Activated T-cell treated with anti-CD3 and anti-CD28 coated beads, Interleukin-2, amount 50 U/mL, for 72 hours (primary cell): Measurements from ENCODE around the gene MICAL3. TPM values are rescaled to one million over a fixed set of nuclear protein-coding genes. Genes with fewer than 3 reads are reported as not detected.
"Not testable (repeated sequence)": the region's sequence is repeated elsewhere in the genome, so short reads cannot be mapped to it uniquely, and the experiment has no call there.

ENCODE experiments used
- ATAC-seq, 2 donors: fragments of 150-1000 bp; cut with Tn5 transposase; replicated peaks in 1 of 2; 2 replicates each; pipeline ENCODE4 v1.10.0; 2021; ENCODE audit warnings: moderate library complexity in 2 of 2, mild to moderate bottlenecking in 1 of 2
- DNase-seq, 2 donors: peaks; one replicate each; pipeline ENCODE4 v3.0.0; 2021 to 2022; ENCODE audit warnings: mixed read lengths in 1 of 2
- H3K27ac Mint-ChIP-seq: one replicate; pipeline ENCODE4 v1.8.0; 2022; ENCODE audit warnings: mild to moderate bottlenecking, moderate library complexity, mixed read lengths
- H3K27me3 Mint-ChIP-seq: one replicate; pipeline ENCODE4 v1.8.0; 2022; ENCODE audit warnings: low read depth, mixed read lengths
- H3K36me3 Mint-ChIP-seq, 2 donors: one replicate each; pipeline ENCODE4 v1.8.0; 2022; ENCODE audit warnings: mixed read lengths in 2 of 2, mild to moderate bottlenecking in 1 of 2; ENCODE audit not compliant: insufficient read depth in 2 of 2
- H3K4me1 Mint-ChIP-seq: one replicate; pipeline ENCODE4 v1.8.0; 2022; ENCODE audit warnings: low read depth, mixed read lengths
- H3K4me3 Mint-ChIP-seq, 2 donors: one replicate each; pipeline ENCODE4 v1.8.0; 2022; ENCODE audit warnings: mild to moderate bottlenecking in 2 of 2, mixed read lengths in 2 of 2, moderate library complexity in 2 of 2
- H3K9me3 Mint-ChIP-seq, 2 donors: one replicate each; pipeline ENCODE4 v1.8.0; 2022; ENCODE audit warnings: mixed read lengths in 2 of 2
- total RNA-seq, 2 donors: library from RNA; stranded (reverse); gene quantifications; one replicate each; pipeline ENCODE4 v1.2.3, GENCODE V29; 2022

Gene MICAL3
- total RNA-seq, 2 donors from 2014 or later: 17.9 to 26.0 TPM

DNA sequence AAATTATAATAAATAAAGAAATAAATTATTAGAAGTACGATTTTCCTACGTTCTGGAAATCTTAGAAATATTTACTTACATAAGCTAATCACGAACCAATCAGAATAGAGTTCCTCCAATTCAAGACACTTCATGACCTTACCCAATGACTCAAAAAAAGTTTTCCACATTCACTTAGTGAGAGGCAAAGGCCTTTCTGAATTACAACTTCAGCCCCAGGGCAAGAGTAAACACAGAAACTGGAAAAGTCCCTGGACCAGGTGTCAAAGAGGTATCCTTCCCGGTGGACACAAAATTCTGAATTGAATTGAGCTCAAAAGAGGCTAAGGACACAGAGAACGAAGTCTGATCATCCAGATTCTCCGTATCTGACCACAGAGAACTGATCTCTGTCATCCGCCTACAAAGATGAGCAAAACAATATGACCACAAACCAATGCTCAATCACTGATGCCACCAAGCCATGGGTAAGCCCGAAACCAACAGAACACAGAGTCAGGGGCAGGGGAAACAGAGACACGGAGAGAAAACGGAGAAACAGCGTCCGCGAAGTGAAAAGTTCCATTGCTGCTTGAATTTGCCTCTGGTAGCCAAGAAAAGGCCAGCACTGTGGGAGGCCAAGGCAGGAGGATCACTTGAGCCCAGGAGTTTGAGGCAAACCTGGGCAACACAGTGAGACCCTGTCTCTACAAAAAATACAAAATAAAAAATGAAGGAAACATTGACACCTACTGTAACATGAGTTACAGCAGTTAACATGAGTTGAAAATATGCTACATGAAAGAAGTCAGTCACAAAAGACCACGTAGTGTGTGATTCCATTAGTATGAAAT, 256.9 kb downstream of the MICAL3 start:
- ATAC-seq: peak; percentile 94
- peaks cover 20% of the 10 kb centered on the region for H3K27me3 Mint-ChIP-seq
- H3K36me3 Mint-ChIP-seq: no peaks in the 10 kb centered on the region
- peak overlapping the region; percentile 72 to 77 for H3K4me3 Mint-ChIP-seq
- H3K27ac Mint-ChIP-seq: peak overlapping the region; percentile 0
- H3K9me3 Mint-ChIP-seq: no peaks in the 10 kb centered on the region
- H3K4me1 Mint-ChIP-seq: peaks cover 57% of the 10 kb centered on the region
- peak; percentile 78 to 80 for DNase-seq

DNA sequence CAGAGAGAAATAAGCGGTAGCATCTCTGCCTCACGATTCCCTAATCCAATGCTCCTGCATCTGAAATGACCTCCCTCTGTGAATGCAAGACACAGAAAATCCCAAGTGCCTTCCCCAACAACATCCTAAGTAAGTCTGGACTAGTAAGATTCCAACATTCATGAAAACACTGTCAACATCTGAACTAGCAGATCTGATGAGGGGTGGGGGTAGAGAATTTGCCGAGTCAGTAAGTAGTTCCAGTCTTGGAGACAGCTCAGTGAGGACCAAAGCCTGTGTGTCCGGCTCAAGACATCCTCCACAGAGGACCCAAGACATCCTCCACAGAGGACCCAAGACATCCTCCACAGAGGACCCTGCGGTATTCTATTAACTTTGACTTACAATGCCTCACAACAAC, 259.5 kb downstream of the MICAL3 start:
- peaks cover 55% of the 10 kb centered on the region for H3K4me1 Mint-ChIP-seq
- H3K27me3 Mint-ChIP-seq: peaks cover 13% of the 10 kb centered on the region
- H3K36me3 Mint-ChIP-seq, H3K9me3 Mint-ChIP-seq, ATAC-seq, H3K4me3 Mint-ChIP-seq, DNase-seq, H3K27ac Mint-ChIP-seq: not testable (repeated sequence)

DNA sequence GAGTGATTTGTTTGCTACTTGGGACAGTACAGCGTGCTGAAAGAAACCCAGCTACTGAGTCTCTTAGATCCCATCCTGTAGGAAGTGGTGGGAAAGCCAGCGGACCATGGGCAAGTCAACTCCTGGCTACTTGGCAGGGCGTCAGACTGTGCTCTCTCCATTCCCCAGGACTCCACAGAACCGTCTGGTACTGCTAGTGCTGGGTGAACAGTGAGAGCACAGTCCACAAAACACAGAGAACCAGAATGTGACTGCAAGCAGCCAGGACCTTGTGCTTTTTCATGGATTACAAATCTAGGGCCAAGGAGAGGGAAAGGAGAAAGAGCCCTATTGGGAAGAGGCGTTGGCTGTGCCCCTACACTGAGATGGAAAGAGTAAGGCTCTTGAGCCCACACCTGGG, 260.3 kb downstream of the MICAL3 start:
- no peak overlapping the region for H3K27ac Mint-ChIP-seq
- H3K4me3 Mint-ChIP-seq: no peak overlapping the region
- peaks cover 49% of the 10 kb centered on the region for H3K4me1 Mint-ChIP-seq
- DNase-seq: no peak
- H3K27me3 Mint-ChIP-seq: peaks cover 13% of the 10 kb centered on the region
- no peaks in the 10 kb centered on the region for H3K9me3 Mint-ChIP-seq
- ATAC-seq: no peak
- no peaks in the 10 kb centered on the region for H3K36me3 Mint-ChIP-seq

DNA sequence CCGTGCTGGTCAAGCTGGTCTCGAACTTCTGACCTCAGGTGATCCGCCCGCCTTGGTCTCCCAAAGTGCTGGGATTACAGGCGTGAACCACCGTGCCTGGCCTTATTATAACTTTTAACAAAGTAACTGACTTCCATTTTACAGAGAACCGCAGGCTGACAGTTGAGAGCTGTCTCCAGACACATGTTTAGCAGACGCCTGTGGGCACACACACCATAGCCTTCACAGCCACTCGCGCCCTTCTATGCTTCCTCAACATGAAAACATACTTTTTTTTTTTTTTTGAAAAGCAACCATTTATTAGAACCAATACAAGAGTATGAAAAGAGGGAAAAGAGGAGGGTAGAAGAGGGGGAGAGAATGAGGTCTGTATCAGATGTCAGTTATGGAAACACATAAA, 260.9 kb downstream of the MICAL3 start:
- H3K9me3 Mint-ChIP-seq, H3K4me3 Mint-ChIP-seq, H3K36me3 Mint-ChIP-seq, DNase-seq, ATAC-seq, H3K27ac Mint-ChIP-seq: not testable (repeated sequence)
- peaks cover 47% of the 10 kb centered on the region for H3K4me1 Mint-ChIP-seq
- H3K27me3 Mint-ChIP-seq: peaks cover 13% of the 10 kb centered on the region

DNA sequence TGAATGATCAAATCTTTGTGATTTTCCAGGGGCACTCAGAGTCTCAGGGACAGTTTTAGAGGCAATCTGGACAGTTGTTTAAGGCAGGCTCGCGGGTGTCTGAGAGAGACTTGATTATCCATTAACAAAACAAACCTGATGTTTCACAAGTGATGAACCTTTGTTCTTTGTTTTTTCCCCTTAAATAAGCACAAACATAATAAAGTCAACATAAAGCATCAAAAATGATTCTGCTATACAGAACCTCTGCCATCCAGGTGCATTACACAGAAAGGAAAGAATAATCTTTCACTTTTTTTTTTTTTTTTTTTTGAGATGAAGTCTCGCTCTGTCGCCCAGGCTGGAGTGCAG, 263.2 kb downstream of the MICAL3 start:
- H3K9me3 Mint-ChIP-seq: no peaks in the 10 kb centered on the region
- H3K36me3 Mint-ChIP-seq: no peaks in the 10 kb centered on the region
- ATAC-seq (no peak), DNase-seq (no peak)
- peaks cover 31% of the 10 kb centered on the region for H3K4me1 Mint-ChIP-seq
- peaks cover 13% of the 10 kb centered on the region for H3K27me3 Mint-ChIP-seq
- no peak overlapping the region for H3K4me3 Mint-ChIP-seq
- no peak overlapping the region for H3K27ac Mint-ChIP-seq

DNA sequence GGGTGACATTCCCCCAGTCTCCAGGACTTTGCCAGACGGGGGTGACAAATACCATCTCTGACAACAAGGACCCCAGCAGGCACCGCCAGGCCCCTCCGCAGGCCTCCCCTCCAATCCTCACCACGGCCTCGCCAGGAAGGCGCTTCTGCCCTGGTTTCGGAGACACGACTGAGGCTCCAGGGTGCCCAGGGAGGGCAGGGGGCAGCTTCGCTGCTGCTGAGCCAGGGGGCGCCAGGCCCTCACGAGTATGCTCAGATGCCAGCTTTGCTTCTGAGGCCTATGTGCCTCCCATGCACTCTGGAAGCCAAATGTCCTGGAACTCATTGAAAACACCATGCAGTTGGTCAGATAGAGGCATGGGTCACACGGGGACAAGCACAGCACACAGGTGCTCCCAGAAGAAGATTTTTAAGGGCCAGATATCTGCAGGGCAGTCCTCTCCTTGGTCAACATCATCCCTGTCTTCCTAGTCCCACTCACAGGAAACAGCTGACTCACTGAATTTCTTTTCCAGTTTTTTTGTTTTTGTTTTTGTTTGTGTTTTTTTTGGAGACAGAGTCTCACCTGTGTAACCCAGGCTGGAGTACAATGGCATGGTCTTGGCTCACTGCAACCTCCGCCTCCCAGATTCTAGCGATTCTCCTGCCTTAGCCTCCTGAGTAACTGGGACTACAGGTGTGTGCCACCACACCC, 270.0 kb downstream of the MICAL3 start:
- DNase-seq (peak; percentile 48 to 50), ATAC-seq (peak; percentile 55 to 69)
- no peaks in the 10 kb centered on the region for H3K9me3 Mint-ChIP-seq
- H3K27me3 Mint-ChIP-seq: no peaks in the 10 kb centered on the region
- H3K4me1 Mint-ChIP-seq: peaks cover 5% of the 10 kb centered on the region
- no peak overlapping the region for H3K4me3 Mint-ChIP-seq
- no peaks in the 10 kb centered on the region for H3K36me3 Mint-ChIP-seq
- H3K27ac Mint-ChIP-seq: no peak overlapping the region

DNA sequence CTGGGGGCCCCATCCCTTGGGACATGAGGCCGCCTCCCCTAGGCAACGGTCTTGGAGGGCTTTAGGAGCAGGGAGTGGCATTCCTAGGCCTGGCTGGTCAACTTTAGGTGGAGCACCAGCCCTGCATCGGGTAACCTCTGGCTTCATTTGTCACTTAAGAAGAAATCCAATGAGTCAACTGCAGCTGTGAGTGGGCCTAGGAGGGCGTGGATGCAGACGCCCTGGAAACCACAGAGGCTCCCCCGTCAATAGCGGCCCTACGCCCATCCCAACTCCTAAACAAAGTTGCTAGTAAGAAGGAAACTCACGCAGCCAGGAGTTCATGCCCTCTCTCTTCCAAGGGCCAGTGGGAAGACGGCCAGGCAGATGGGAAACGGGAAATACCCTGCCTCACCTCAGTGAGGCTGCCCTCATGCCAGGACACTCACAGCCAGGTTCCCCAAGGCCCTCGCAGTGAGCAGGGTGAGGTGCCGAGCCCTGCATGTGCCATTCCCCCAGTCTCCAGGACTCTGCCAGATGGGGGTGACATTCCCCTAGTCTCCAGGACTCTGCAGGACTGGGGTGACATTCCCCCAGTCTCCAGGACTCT, 270.9 kb downstream of the MICAL3 start:
- no peaks in the 10 kb centered on the region for H3K9me3 Mint-ChIP-seq
- ATAC-seq (no peak), DNase-seq (no peak)
- H3K36me3 Mint-ChIP-seq: no peaks in the 10 kb centered on the region
- no peak overlapping the region for H3K27ac Mint-ChIP-seq
- no peak overlapping the region for H3K4me3 Mint-ChIP-seq
- H3K4me1 Mint-ChIP-seq: peaks cover 5% of the 10 kb centered on the region
- H3K27me3 Mint-ChIP-seq: no peaks in the 10 kb centered on the region

DNA sequence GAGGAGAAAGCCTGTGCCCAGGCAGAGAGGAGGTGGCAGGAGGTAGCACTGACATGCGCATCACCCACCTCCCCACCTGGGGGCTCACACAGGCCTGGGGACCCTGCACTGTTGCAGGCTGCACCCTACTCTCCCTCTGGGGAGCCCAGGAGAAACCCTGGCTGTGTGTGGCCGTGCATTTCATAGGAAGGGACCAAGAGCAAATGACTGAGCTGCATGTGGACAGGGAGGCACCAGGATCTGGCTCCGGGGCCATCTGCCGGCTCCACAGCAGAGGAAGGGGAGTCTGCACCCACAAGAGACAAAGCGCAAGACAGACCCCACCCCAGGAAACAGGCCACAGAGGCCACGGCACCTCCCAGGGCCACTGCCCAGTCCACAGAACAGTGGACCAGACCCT, 272.8 kb downstream of the MICAL3 start:
- H3K4me1 Mint-ChIP-seq: peaks cover 5% of the 10 kb centered on the region
- no peaks in the 10 kb centered on the region for H3K9me3 Mint-ChIP-seq
- H3K27me3 Mint-ChIP-seq: no peaks in the 10 kb centered on the region
- no peak overlapping the region for H3K27ac Mint-ChIP-seq
- ATAC-seq (no peak), DNase-seq (no peak)
- H3K4me3 Mint-ChIP-seq: no peak overlapping the region
- H3K36me3 Mint-ChIP-seq: no peaks in the 10 kb centered on the region

DNA sequence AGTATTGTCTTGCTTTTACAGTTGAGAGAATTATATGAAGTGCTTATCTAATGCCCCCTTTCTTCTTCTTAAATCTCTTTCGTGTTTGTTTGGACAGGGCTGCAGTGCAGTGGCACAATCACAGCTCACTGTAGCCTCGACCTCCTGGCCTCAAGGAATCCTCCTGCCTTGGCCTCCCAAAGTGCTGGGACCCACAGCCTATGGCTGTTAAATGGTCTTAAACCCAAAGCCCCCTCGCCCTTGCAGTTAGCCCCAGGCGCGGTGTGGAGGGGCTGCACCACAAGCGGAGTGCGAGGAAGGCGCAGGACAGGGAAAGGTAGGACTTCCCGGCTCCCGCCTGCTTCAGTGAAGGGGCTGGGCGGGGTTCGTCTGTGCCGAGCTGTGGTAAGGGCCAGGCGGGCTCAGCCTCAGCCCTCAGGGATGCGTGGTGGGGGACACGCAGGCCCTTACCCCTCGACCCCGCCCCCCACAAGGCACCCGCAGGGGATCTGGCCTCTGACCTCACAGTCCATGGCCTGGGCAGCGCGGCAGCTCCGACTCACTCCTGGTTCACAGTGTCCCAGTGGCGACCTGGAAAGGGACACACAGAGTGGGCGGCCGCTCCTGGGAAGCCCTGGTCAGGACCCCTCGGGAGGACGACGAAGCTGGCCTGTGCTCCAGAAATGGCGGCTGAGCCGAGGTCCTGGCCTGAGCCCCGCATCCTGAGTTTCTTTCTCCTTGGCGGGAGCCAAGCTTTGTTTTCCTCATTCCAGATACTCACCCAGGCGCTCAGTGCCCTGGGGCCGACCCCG, 274.6 kb downstream of the MICAL3 start:
- H3K27ac Mint-ChIP-seq: no peak overlapping the region
- no peak overlapping the region for H3K4me3 Mint-ChIP-seq
- no peak for ATAC-seq

DNA sequence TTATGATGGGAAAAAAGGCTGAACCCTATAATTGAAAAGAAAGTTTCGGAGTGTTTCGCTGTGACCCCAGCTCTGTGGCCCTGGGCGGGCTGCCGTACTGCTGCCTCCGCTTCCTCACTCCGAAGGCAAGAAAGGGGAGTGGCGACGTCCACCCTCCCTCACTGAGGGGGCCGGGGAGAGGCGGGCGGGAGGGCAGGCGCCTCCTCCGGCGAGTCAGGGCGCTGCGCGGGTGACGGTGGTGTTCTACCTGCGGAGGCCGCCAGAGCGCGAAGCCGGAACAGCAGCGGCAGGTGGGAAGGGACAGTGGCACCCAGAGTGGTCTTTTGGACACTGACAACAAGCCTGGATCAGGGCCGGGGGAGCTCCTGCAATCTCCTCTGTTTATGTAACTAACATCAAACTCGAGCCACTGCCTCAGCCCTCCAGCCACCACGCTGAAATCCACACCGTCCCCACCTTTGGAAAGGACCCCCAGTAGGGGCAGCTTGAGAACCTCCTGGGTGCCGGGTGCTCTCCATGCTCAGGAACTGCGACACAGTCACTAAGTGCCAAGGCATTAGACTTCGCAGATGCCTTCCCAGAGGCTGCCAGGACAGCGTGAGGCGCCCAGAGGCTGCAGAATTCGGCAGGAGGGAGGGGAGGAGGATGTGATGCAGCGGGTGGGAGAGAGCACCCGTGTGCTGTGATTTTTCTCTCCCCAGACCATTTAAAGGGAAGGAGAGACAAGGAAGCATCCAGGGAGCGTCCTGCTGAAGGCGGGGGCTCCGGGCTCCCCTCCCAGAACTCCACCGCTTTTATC, 275.6 kb downstream of the MICAL3 start:
- Mint-ChIP-seq H3K9me3 (no peaks in the 10 kb centered on the region), H3K36me3 (no peaks in the 10 kb centered on the region), H3K27ac (no peak overlapping the region), H3K27me3 (no peaks in the 10 kb centered on the region), H3K4me1 (no peaks in the 10 kb centered on the region), H3K4me3 (no peak overlapping the region)
- DNase-seq (no peak), ATAC-seq (no peak)

More for the DNA sequence above, 274.6 kb downstream of the MICAL3 start:
- no peak for DNase-seq
- Mint-ChIP-seq H3K27me3 (no peaks in the 10 kb centered on the region), H3K4me1 (peaks cover 5% of the 10 kb centered on the region), H3K36me3 (no peaks in the 10 kb centered on the region), H3K9me3 (no peaks in the 10 kb centered on the region)

DNA sequence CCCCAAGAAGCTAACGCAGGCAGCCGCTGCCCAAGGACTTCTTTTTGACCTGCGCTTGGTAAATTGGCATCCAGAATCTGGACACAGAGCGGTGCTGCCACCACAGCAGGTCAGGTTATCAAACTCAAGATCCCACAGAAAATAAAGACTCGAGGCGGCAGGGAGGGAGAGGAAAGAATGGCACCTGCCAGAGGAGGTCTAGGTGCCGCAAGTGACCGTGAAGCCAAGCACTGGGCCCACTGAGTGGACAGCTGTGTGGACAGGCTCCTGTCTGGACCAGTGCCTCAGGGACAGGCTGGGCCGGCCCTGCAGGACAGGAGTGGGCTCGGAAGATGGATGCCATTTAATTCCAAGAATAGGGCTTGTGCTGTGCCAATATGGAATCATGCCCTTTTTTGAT, 277.4 kb downstream of the MICAL3 start:
- DNase-seq (no peak), ATAC-seq (no peak)
- Mint-ChIP-seq H3K9me3 (no peaks in the 10 kb centered on the region), H3K27me3 (no peaks in the 10 kb centered on the region), H3K27ac (no peak overlapping the region), H3K4me3 (no peak overlapping the region), H3K4me1 (peaks cover 4% of the 10 kb centered on the region), H3K36me3 (no peaks in the 10 kb centered on the region)

DNA sequence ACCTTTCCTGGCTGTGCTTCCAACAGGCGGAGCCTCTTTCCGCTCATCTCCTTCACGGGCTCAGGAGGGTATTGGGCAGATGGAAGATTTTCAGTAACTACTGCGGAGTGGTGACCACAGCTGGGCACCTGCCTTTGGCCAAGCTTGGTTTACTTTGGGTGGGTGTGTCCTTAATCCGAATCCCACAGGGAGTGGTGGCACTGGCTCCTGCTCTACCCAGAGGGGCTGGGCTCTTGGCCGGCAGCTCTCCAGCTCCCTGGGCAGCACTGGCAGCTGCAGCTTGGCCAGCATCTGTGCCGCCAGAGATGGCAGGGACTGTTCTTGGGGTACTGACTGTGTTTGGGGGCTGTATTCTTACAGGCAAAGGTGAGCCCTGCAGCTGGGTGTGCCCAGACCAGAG, 279.9 kb downstream of the MICAL3 start:
- DNase-seq (no peak), ATAC-seq (no peak)
- Mint-ChIP-seq H3K36me3 (no peaks in the 10 kb centered on the region), H3K4me3 (no peak overlapping the region), H3K27me3 (no peaks in the 10 kb centered on the region), H3K4me1 (peaks cover 4% of the 10 kb centered on the region), H3K9me3 (no peaks in the 10 kb centered on the region), H3K27ac (no peak overlapping the region)
